ENCODE data around the gene NHSL2. TPM values are rescaled to one million over a fixed set of nuclear protein-coding genes. Genes with fewer than 3 reads are reported as not detected.

NHSL2 gene
- total RNA-seq, 1 donor from 2014 or later = 0.29 TPM

GRCh38 chrX:72124540-72125201 is 214.0 kb downstream of the NHSL2 start:
- intact Hi-C loops (cut with micrococcal nuclease) = loop anchor here (5.0 kb wide), 2 partner anchors 32 to 113 kb away; partner anchors contain the start of gene ERCC6L
- POLR2A ChIA-PET = interaction anchor here (2.8 kb wide), 1 partner anchor 104 kb away, joined by 11 read pairs; no protein-coding TSS in a partner anchor

DNA sequence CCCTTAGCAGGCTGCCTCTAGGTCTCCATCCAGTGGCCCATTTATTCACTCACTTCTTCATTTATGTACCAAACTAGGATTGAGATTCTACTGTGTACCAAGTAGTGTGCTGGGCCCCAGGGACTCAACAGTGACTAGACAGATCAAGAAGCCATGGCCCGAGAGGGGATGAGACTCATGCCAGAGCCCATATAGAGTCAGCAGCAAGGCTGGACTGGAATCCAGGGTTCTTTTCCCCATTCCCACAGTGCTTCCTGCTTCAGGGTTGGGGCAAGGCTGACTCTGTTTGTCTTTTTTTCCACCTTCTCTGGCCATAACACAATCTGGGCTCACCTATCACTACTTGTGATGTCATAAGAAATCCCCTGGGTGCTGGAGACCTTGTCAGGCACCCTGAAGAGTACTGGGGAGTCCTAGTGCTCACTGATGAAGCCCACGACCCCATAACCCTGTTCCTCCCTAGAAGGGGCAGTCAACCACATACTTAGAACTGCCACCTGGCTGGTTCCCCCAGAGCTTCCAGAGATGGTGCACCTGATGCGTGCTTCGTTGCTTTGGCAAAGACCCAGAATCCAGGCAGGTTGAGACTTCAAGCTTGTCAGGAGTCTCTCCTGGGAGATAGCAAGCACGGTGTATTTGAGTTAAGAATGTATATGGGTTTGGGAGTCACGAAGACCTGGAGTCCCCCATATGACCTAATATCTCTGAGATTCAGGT is 214.8 kb downstream of the NHSL2 start:
- ATAC-seq (ENCODE audit: low read depth) (no peak), DNase-seq (no peak)
- H3K4me3 Mint-ChIP-seq = no peak overlapping the region
- POLR2A ChIA-PET = interaction anchor here (2.8 kb wide), 1 partner anchor 105 kb away, joined by 11 read pairs; no protein-coding TSS in a partner anchor
- no peak for TF ChIP-seq CTCF (IDR thresholded peaks at IDR 0.05)
- CTCF ChIA-PET = interaction anchor here (1.3 to 4.9 kb wide), 7 partner anchors 57 to 128 kb away, joined by 4 to 51 read pairs (median 6); no protein-coding TSS in a partner anchor
- no peak overlapping the region for H3K27ac Mint-ChIP-seq
- H3K9me3 Mint-ChIP-seq = no peaks in the 10 kb centered on the region
- intact Hi-C loops (cut with micrococcal nuclease) = loop anchor here (1.0 to 5.0 kb wide), 6 partner anchors 24 to 126 kb away; partner anchors contain the start of gene ERCC6L
- H3K36me3 Mint-ChIP-seq (ENCODE audit: low read depth) = no peaks in the 10 kb centered on the region
- peaks cover 35% of the 10 kb centered on the region for H3K4me1 Mint-ChIP-seq
- no peaks in the 10 kb centered on the region for H3K27me3 Mint-ChIP-seq

More at GRCh38 chrX:72124540-72125201, 214.0 kb downstream of the NHSL2 start:
- no peak for ATAC-seq (ENCODE audit: low read depth)
- H3K9me3 Mint-ChIP-seq = no peaks in the 10 kb centered on the region
- H3K36me3 Mint-ChIP-seq (ENCODE audit: low read depth) = no peaks in the 10 kb centered on the region
- CTCF ChIA-PET = interaction anchor here (1.3 to 4.9 kb wide), 2 partner anchors 107 to 125 kb away, joined by 4 to 51 read pairs; no protein-coding TSS in a partner anchor
- H3K4me3 Mint-ChIP-seq = no peak overlapping the region
- TF ChIP-seq CTCF (IDR thresholded peaks at IDR 0.05) = no peak
- no peak for DNase-seq
- H3K4me1 Mint-ChIP-seq = peaks cover 35% of the 10 kb centered on the region
- no peak overlapping the region for H3K27ac Mint-ChIP-seq
- no peaks in the 10 kb centered on the region for H3K27me3 Mint-ChIP-seq

GRCh38 chrX:72126048-72126415 is 215.4 kb downstream of the NHSL2 start:
- H3K4me3 Mint-ChIP-seq = no peak overlapping the region
- ChIA-PET CTCF (interaction anchor here (1.4 to 4.9 kb wide), 7 partner anchors 15 to 129 kb away, joined by 3 to 51 read pairs (median 6); no protein-coding TSS in a partner anchor), POLR2A (interaction anchor here (1.0 to 2.8 kb wide), 3 partner anchors 106 to 151 kb away, joined by 3 to 11 read pairs (median 4); partner anchors contain the start of gene RPS4X)
- TF ChIP-seq CTCF (IDR thresholded peaks at IDR 0.05) = no peak
- H3K27me3 Mint-ChIP-seq = no peaks in the 10 kb centered on the region
- H3K9me3 Mint-ChIP-seq = no peaks in the 10 kb centered on the region
- DNase-seq = no peak
- no peak for ATAC-seq (ENCODE audit: low read depth)
- H3K36me3 Mint-ChIP-seq (ENCODE audit: low read depth) = no peaks in the 10 kb centered on the region
- intact Hi-C loops (cut with micrococcal nuclease) = loop anchor here (1.0 to 5.0 kb wide), 6 partner anchors 25 to 127 kb away; partner anchors contain the start of gene ERCC6L
- no peak overlapping the region for H3K27ac Mint-ChIP-seq
- peaks cover 31% of the 10 kb centered on the region for H3K4me1 Mint-ChIP-seq

DNA sequence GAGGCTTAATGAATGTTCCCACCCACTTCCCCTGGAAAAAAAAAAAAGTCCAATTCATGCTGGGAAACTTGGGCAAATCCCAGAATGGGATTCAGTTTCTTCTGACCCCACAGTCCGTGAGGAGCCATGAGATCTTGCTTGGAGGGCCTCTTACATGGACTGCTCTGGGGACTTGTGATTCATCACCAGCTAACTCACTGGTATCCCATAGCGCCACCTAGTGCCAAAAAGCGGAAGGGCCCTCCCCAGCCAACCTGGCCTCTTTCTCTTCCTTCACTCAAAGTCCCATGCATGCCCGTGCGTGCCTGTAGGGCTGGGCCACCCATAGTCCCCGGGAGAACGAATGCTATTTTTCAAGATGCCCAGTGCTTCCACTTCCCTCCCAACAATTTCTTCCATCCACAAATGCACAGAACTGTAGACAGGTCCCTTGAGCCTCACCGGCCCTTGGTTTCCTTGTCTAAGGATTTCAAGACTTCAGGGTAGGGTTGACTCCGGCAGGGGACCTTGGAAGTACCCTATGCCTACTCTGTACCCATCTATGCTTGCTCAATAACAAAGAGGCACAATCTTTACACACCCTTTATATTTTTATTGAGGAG is 216.0 kb downstream of the NHSL2 start:
- CTCF ChIA-PET = interaction anchor here (1.2 to 4.9 kb wide), 10 partner anchors 14 to 130 kb away, joined by 3 to 51 read pairs (median 6); no protein-coding TSS in a partner anchor
- H3K27me3 Mint-ChIP-seq = no peaks in the 10 kb centered on the region
- H3K27ac Mint-ChIP-seq = no peak overlapping the region
- H3K4me1 Mint-ChIP-seq = peaks cover 28% of the 10 kb centered on the region
- intact Hi-C loops (cut with micrococcal nuclease) = loop anchor here (1.0 to 5.0 kb wide), 6 partner anchors 25 to 127 kb away; partner anchors contain the start of gene ERCC6L
- POLR2A ChIA-PET = interaction anchor here (0.7 to 2.8 kb wide), 4 partner anchors 106 to 570 kb away, joined by 3 to 11 read pairs (median 4); partner anchors contain the start of gene RPS4X
- ATAC-seq (ENCODE audit: low read depth) = peak; percentile 64
- no peak overlapping the region for H3K4me3 Mint-ChIP-seq
- no peaks in the 10 kb centered on the region for H3K9me3 Mint-ChIP-seq
- no peak for TF ChIP-seq CTCF (IDR thresholded peaks at IDR 0.05)
- H3K36me3 Mint-ChIP-seq (ENCODE audit: low read depth) = no peaks in the 10 kb centered on the region
- DNase-seq = peak; percentile 67
